HG02588 (cell line): Measurements from ENCODE around the gene WDR90.

Experiments
- ATAC-seq: cut with Tn5 transposase; IDR thresholded peaks from one replicate; pipeline ENCODE4 v1.9.1; 2021; ENCODE audit warnings: mild to moderate bottlenecking, moderate library complexity; ENCODE audit not compliant: unreplicated experiment

The WDR90 gene

GRCh38 chr16:658679-659571, 9.8 kb downstream of the WDR90 start:
- no peak for ATAC-seq

- ATAC-seq, result no peak
These were observed 10.5 kb downstream of the WDR90 start for GRCh38 chr16:659618-660017.

GRCh38 chr16:660132-660458, 10.9 kb downstream of the WDR90 start:
- no peak for ATAC-seq

- ATAC-seq, result no peak
These were observed 11.5 kb downstream of the WDR90 start for GRCh38 chr16:660459-661183.

- no peak for ATAC-seq
These were observed 12.1 kb downstream of the WDR90 start for GRCh38 chr16:661184-661821.

- no peak for ATAC-seq
These were observed 12.9 kb downstream of the WDR90 start for GRCh38 chr16:662095-662494.

- no peak for ATAC-seq
These were observed 13.4 kb downstream of the WDR90 start for GRCh38 chr16:662597-662996.

GRCh38 chr16:666572-666971, 17.4 kb downstream of the WDR90 start:
- no peak for ATAC-seq

- ATAC-seq, result no peak
These were observed 18.1 kb downstream of the WDR90 start for GRCh38 chr16:667113-667779.

GRCh38 chr16:667780-668518, 18.8 kb downstream of the WDR90 start, which contains the start of gene RHOT2:
RHOT2 (plus strand) TSS chr16:668132; CDS start chr16:668200, 68 bp downstream.
- peak; percentile 74 for ATAC-seq

GRCh38 chr16:668519-669171, 19.5 kb downstream of the WDR90 start:
- ATAC-seq, result peak; percentile 9

- no peak for ATAC-seq
These were observed 20.5 kb downstream of the WDR90 start for GRCh38 chr16:669666-670065.

- no peak for ATAC-seq
These were observed 21.6 kb downstream of the WDR90 start for GRCh38 chr16:670485-671352.

- ATAC-seq, result no peak
These were observed 22.4 kb downstream of the WDR90 start for GRCh38 chr16:671353-672131.

- ATAC-seq, result no peak
These were observed 23.2 kb downstream of the WDR90 start for GRCh38 chr16:672371-672770.

GRCh38 chr16:672851-673250, 23.7 kb downstream of the WDR90 start:
- ATAC-seq, result no peak

- no peak for ATAC-seq
These were observed 24.3 kb downstream of the WDR90 start for GRCh38 chr16:673399-673991.
